GM23248 (cell line): ENCODE results near the gene MUC3A. TPM values are rescaled to one million over a fixed set of nuclear protein-coding genes. Genes with fewer than 3 reads are reported as not detected.

Experiments used
- DNase-seq: peaks from one replicate; pipeline ENCODE4 v3.0.0-alpha.2; 2015
- H2AFZ ChIP-seq: fragments of 200-600 bp; sonication (generic); 2 replicates; pipeline ENCODE4 v1.6.1; 2016; ENCODE audit warnings: antibody characterized with exemption
- H3F3A ChIP-seq: fragments of 200-600 bp; sonication (generic); 2 replicates; pipeline ENCODE4 v1.6.1; 2016; ENCODE audit warnings: mild to moderate bottlenecking, antibody characterized with exemption, mixed run types; ENCODE audit not compliant: insufficient read depth
- H3K27ac ChIP-seq: fragments of 200-600 bp; sonication (generic); 2 replicates; pipeline ENCODE4 v1.5.1; 2016; ENCODE audit warnings: mild to moderate bottlenecking
- H3K27me3 ChIP-seq: fragments of 200-600 bp; sonication (generic); replicated peaks from 2 replicates; pipeline ENCODE4 v1.6.1; 2016; ENCODE audit warnings: mild to moderate bottlenecking; ENCODE audit not compliant: insufficient read depth
- H3K36me3 ChIP-seq: fragments of 200-600 bp; sonication (generic); 2 replicates; pipeline ENCODE4 v1.6.1; 2016; ENCODE audit warnings: low read depth, mild to moderate bottlenecking
- H3K4me1 ChIP-seq: fragments of 200-600 bp; sonication (generic); 2 replicates; pipeline ENCODE4 v1.6.1; 2016; ENCODE audit warnings: mild to moderate bottlenecking; ENCODE audit not compliant: insufficient read depth
- H3K4me2 ChIP-seq: fragments of 200-600 bp; sonication (generic); one replicate; pipeline ENCODE4 v1.6.1; 2016; ENCODE audit warnings: mild to moderate bottlenecking; ENCODE audit not compliant: unreplicated experiment
- H3K4me3 ChIP-seq: fragments of 200-600 bp; sonication (generic); 2 replicates; pipeline ENCODE4 v1.5.1; 2016; ENCODE audit warnings: mild to moderate bottlenecking
- H3K79me2 ChIP-seq: fragments of 200-600 bp; sonication (generic); 2 replicates; pipeline ENCODE4 v1.6.1; 2016; ENCODE audit warnings: mild to moderate bottlenecking; ENCODE audit not compliant: insufficient read depth
- H3K9ac ChIP-seq: fragments of 200-600 bp; sonication (generic); 2 replicates; pipeline ENCODE4 v1.6.1; 2016; ENCODE audit warnings: mild to moderate bottlenecking
- H3K9me2 ChIP-seq: fragments of 200-600 bp; sonication (generic); 2 replicates; pipeline ENCODE4 v1.6.1; 2016; ENCODE audit warnings: mixed run types, mild to moderate bottlenecking, moderate library complexity; ENCODE audit not compliant: insufficient read depth
- H3K9me3 ChIP-seq: fragments of 200-600 bp; sonication (generic); one replicate; pipeline ENCODE4 v1.6.1; 2017; ENCODE audit warnings: low read depth
- H4K20me1 ChIP-seq: fragments of 200-600 bp; sonication (generic); 2 replicates; pipeline ENCODE4 v1.6.0; 2016; ENCODE audit not compliant: insufficient read depth
- EZH2 ChIP-seq: fragments of 200-600 bp; sonication (generic); IDR thresholded peaks from 2 replicates; pipeline ENCODE4 v1.6.1; 2018; ENCODE audit warnings: antibody characterized with exemption, mild to moderate bottlenecking; ENCODE audit not compliant: insufficient read depth, poor library complexity, severe bottlenecking
- EZH2phosphoT487 ChIP-seq: fragments of 200-600 bp; sonication (generic); IDR thresholded peaks from 2 replicates; pipeline ENCODE4 v1.6.1; 2018; ENCODE audit warnings: antibody characterized with exemption, moderate library complexity, mild to moderate bottlenecking, low read depth; ENCODE audit not compliant: insufficient read depth
- WGBS, 2 experiments: methylation state at CpG; one replicate each; pipeline ENCODE4 v1.1.6; 2015 to 2017; ENCODE audit warnings: low lambda C conversion rate in 2 of 2, low coverage in 1 of 2; ENCODE audit errors: missing lambda C conversion rate in 2 of 2; 5-methylcytosine and 5-hydroxymethylcytosine counted together
- in situ Hi-C: fragments of 300-500 bp; cut with MboI; formaldehyde crosslinking; loops from 2 replicates; pipeline ENCODE4 v1.15.0; 2020
- polyA plus RNA-seq: library from polyadenylated mRNA; unstranded; fragments of >200 nt; fragmentation: Nextera tagmentation; extraction: Ambion mirVana; gene quantifications from 2 replicates; pipeline ENCODE4 v1.2.1, GENCODE V29; 2016
- total RNA-seq: library from RNA; depleted of rRNA; stranded (reverse); fragments of >200 nt; shearing (Covaris generic); gene quantifications from 2 replicates; pipeline ENCODE4 v1.2.3, GENCODE V29; 2014

MUC3A gene
- total and polyA plus RNA-seq, 2 experiments from 2014 or later, result not detected

DNA sequence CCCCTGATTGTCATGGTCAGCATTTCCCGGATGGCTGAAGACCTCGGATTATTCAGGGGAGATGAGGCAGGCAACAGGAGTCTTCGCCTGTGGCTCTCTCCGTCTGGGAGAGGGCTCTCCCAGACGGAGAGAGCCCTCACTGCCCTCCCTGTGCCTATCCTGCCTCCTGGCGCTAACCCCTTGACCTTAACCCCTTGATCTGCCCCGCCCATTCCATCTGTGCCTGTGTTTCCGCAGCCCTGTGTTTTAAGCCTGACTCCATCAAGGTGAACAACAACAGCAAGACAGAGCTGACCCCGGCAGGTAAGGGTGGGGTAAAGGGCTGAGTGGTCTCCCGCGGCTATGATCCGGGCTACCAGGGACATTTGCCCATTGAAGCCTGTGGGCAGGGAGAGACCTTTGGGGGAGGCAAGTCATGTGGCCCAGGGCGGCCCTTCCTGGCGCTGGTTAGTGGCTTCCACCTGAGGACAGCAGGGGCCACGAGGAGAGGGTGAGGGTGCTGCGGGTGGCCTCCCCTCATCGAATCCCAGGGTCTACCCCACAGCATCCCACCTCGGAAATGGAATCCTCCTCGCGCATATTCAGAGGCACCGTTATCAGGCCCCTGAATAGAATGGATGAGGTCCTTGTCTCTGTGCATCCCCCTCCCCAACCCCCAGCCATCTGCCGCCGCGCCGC lies 15.8 kb downstream of the MUC3A start:
- H3F3A ChIP-seq, result no peaks in the 10 kb centered on the region
- no peaks in the 10 kb centered on the region for H4K20me1 ChIP-seq
- no peaks in the 10 kb centered on the region for H3K9me2 ChIP-seq
- in situ Hi-C loops, result no loop called here
- H3K4me1 ChIP-seq, result no peaks in the 10 kb centered on the region
- WGBS, 2 experiments, result 19% methylated on average over 24 to 25 of the region's 25 CpGs
- no peaks in the 10 kb centered on the region for H3K9me3 ChIP-seq
- H3K27me3 ChIP-seq, result peaks cover 74% of the 10 kb centered on the region
- H3K4me3 ChIP-seq, result no peak overlapping the region
- H3K79me2 ChIP-seq, result no peaks in the 10 kb centered on the region
- no peak overlapping the region for H3K27ac ChIP-seq
- no peak overlapping the region for H3K9ac ChIP-seq
- DNase-seq, result no peak
- TF ChIP-seq EZH2 (no peak), EZH2phosphoT487 (no peak)
- no peak overlapping the region for H2AFZ ChIP-seq
- peak overlapping the region; percentile 27 for H3K4me2 ChIP-seq
- no peaks in the 10 kb centered on the region for H3K36me3 ChIP-seq

DNA sequence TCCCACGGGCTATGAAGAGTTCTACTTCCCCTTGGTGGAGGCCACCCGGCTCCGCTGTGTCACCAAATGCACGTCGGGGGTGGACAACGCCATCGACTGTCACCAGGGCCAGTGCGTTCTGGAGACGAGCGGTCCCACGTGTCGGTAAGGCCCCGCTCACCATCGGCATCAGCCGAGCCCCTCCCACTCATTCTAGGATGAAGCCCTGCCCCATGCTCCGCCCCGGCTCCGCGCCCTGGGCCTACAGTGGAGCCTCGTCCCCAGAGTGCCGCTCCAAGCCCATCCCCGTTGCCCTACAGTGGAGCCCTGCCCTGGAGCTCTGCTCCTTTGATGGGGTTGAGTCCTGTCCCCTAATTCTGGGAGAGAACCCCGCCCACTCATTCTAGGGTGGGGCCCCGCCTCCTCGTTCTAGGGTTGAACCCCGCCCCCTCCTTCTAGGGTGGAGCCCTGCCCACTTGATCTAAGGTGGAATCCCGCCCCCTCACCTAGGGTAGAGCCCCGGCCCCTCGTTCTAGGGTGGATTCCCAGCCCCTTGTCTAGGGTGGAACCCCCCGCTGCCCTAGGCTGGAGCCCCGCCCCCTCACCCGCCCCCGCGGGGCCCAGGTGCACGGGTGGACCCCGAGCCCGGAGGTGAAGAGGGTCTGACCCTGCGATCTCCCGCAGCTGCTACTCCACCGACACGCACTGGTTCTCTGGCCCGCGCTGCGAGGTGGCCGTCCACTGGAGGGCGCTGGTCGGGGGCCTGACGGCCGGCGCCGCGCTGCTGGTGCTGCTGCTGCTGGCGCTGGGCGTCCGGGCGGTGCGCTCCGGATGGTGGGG lies 16.6 kb downstream of the MUC3A start:
- Histone ChIP-seq H4K20me1 (no peaks in the 10 kb centered on the region), H3K9me2 (no peaks in the 10 kb centered on the region), H2AFZ (no peak overlapping the region), H3K9me3 (no peaks in the 10 kb centered on the region), H3F3A (no peaks in the 10 kb centered on the region), H3K27ac (no peak overlapping the region), H3K79me2 (no peaks in the 10 kb centered on the region), H3K4me3 (peak overlapping the region; percentile 19), H3K4me1 (no peaks in the 10 kb centered on the region), H3K9ac (no peak overlapping the region), H3K36me3 (no peaks in the 10 kb centered on the region), H3K27me3 (peaks cover 67% of the 10 kb centered on the region), H3K4me2 (peak overlapping the region; percentile 27)
- in situ Hi-C loops, result no loop called here
- TF ChIP-seq EZH2phosphoT487, result no peak
- TF ChIP-seq EZH2, result peak; percentile 38
- DNase-seq, result peak; percentile 86
- WGBS, 2 experiments, result 4% methylated on average over 58 of the region's 58 CpGs

DNA sequence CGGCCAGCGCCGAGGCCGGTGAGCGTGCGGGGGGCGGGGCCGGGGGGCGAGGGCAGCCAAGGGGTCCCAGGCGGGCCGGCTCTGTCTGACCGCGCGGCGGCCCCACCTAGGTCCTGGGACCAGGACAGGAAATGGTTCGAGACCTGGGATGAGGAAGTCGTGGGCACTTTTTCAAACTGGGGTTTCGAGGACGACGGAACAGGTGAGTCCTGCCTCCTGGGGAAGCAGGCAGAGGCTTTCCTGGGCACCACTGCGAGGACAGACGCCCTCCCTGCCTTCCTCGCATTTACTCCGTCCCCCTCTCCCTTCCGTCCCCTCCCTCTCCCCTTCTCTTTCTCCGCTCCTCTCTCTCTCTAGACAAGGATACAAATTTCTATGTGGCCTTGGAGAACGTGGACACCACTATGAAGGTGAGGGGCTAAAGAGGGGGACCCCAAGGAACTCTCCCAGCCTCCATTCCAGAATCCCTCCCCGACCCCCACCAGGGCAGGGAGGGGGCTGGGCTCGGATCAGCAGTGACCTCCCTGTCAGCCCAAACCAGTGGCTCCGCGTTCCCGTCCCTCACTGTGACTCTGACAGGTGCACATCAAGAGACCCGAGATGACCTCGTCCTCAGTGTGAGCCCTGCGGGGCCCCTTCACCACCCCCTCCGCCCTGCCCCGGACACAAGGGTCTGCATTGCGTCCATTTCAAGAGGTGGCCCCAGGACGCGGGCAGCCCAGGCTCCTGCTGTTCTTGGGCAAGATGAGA lies 17.4 kb downstream of the MUC3A start:
- in situ Hi-C loops, result no loop called here
- H2AFZ ChIP-seq, result no peak overlapping the region
- H3K4me2 ChIP-seq, result peak overlapping the region; percentile 27

DNA sequence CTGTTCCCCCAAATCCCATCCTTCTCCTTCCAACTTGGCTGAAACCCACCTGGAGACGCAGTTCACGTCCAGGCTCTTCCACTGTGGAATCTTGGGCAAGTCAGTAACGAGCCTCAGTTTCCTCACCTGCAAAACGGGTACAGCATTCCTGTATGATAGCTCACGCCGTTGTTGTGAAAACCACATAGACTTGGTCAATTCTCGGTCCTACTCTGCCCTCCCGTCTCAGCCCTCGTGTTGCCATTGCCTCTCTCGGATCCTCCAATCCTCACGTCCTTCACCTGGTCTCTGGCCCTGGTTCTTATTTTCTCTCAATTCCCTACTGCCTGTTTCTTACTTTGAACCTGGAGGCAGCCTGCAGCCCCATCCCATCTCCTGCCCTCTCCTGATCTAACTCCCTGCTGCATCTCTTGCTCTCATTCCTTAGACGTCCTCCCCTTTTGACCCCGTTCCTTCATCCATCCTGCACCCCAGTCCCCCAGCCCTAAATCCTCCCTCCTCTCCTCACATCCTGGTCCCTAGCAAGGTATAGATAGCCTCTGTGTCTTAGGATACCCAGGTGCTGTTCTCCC lies 18.0 kb downstream of the MUC3A start:
- H3K4me3 ChIP-seq, result no peak overlapping the region
- DNase-seq, result peak; percentile 36
- no peaks in the 10 kb centered on the region for H3K79me2 ChIP-seq
- H3K9me3 ChIP-seq, result no peaks in the 10 kb centered on the region
- H3F3A ChIP-seq, result no peaks in the 10 kb centered on the region
- H3K36me3 ChIP-seq, result no peaks in the 10 kb centered on the region
- TF ChIP-seq EZH2phosphoT487 (no peak), EZH2 (no peak)
- H3K9me2 ChIP-seq, result no peaks in the 10 kb centered on the region
- H2AFZ ChIP-seq, result no peak overlapping the region
- in situ Hi-C loops, result no loop called here
- H3K27ac ChIP-seq, result no peak overlapping the region
- no peaks in the 10 kb centered on the region for H3K4me1 ChIP-seq
- H4K20me1 ChIP-seq, result no peaks in the 10 kb centered on the region
- H3K9ac ChIP-seq, result no peak overlapping the region
- no peak overlapping the region for H3K4me2 ChIP-seq
- peaks cover 68% of the 10 kb centered on the region for H3K27me3 ChIP-seq
- WGBS, 2 experiments, result 21 to 24% methylated on average over 13 of the region's 13 CpGs

More for the DNA sequence above, 17.4 kb downstream of the MUC3A start:
- DNase-seq, result no peak
- H3K36me3 ChIP-seq, result no peaks in the 10 kb centered on the region
- H3K79me2 ChIP-seq, result no peaks in the 10 kb centered on the region
- H4K20me1 ChIP-seq, result no peaks in the 10 kb centered on the region
- H3K9ac ChIP-seq, result no peak overlapping the region
- no peak overlapping the region for H3K27ac ChIP-seq
- no peaks in the 10 kb centered on the region for H3K9me2 ChIP-seq
- H3K4me3 ChIP-seq, result peak overlapping the region; percentile 19
- 7 to 10% methylated on average over 40 of the region's 40 CpGs for whole genome bisulfite sequencing, 2 experiments
- no peaks in the 10 kb centered on the region for H3K9me3 ChIP-seq
- H3K27me3 ChIP-seq, result peaks cover 64% of the 10 kb centered on the region
- H3K4me1 ChIP-seq, result no peaks in the 10 kb centered on the region
- H3F3A ChIP-seq, result no peaks in the 10 kb centered on the region
- TF ChIP-seq EZH2, result peak; percentile 68
- 0 out of 2 replicates have a peak, but pooled peaks have one; percentile 38 for TF ChIP-seq EZH2phosphoT487
